Rectal smooth muscle tissue (tissue), 1 donor: ENCODE data around the gene DOCK6.
"Not testable (repeated sequence)": the region's sequence is repeated elsewhere in the genome, so short reads cannot be mapped to it uniquely, and the experiment has no call there.

Source experiments
- H3K27ac ChIP-seq: one replicate; pipeline ENCODE4 v1.7.0; 2013; ENCODE audit warnings: low read depth, low read length, inconsistent platforms
- H3K27me3 ChIP-seq: one replicate; pipeline ENCODE4 v1.7.0; 2013; ENCODE audit warnings: low read length; ENCODE audit not compliant: control insufficient read depth, insufficient read depth
- H3K36me3 ChIP-seq: one replicate; pipeline ENCODE4 v1.7.0; 2013; ENCODE audit warnings: low read length; ENCODE audit not compliant: control insufficient read depth, insufficient read depth
- H3K4me1 ChIP-seq: one replicate; pipeline ENCODE4 v1.7.0; 2013; ENCODE audit warnings: low read length; ENCODE audit not compliant: control insufficient read depth, insufficient read depth
- H3K4me3 ChIP-seq: one replicate; pipeline ENCODE4 v1.7.0; 2013; ENCODE audit warnings: low read length
- H3K9ac ChIP-seq: one replicate; pipeline ENCODE4 v1.7.0; 2013; ENCODE audit warnings: low read length

The DOCK6 gene

GRCh38 chr19:11194656-11195558 is 67.4 kb downstream of the DOCK6 start:
- peaks cover 2% of the 10 kb centered on the region for H3K36me3 ChIP-seq
- H3K4me1 ChIP-seq: peaks cover 35% of the 10 kb centered on the region
- peak overlapping the region; percentile 71 for H3K4me3 ChIP-seq

GRCh38 chr19:11194173-11194572 is 68.2 kb downstream of the DOCK6 start:
- H3K4me3 ChIP-seq: peak overlapping the region; percentile 71
- H3K27me3 ChIP-seq: no peaks in the 10 kb centered on the region
- peaks cover 38% of the 10 kb centered on the region for H3K4me1 ChIP-seq
- peaks cover 2% of the 10 kb centered on the region for H3K36me3 ChIP-seq
- no peak overlapping the region for H3K9ac ChIP-seq
- H3K27ac ChIP-seq: peak overlapping the region; percentile 85

More at GRCh38 chr19:11194656-11195558, 67.4 kb downstream of the DOCK6 start:
- peak overlapping the region; percentile 85 for H3K27ac ChIP-seq
- peak overlapping the region; percentile 25 for H3K9ac ChIP-seq
- H3K27me3 ChIP-seq: no peaks in the 10 kb centered on the region

GRCh38 chr19:11192957-11193939 is 69.1 kb downstream of the DOCK6 start:
- H3K4me1 ChIP-seq: peaks cover 46% of the 10 kb centered on the region
- peak overlapping the region; percentile 85 for H3K27ac ChIP-seq
- no peaks in the 10 kb centered on the region for H3K27me3 ChIP-seq
- peak overlapping the region; percentile 22 for H3K4me3 ChIP-seq
- H3K9ac ChIP-seq: no peak overlapping the region
- peaks cover 2% of the 10 kb centered on the region for H3K36me3 ChIP-seq

GRCh38 chr19:11191934-11192333 is 70.4 kb downstream of the DOCK6 start:
- Histone ChIP-seq H3K27ac (peak overlapping the region; percentile 73), H3K9ac (no peak overlapping the region), H3K36me3 (peaks cover 2% of the 10 kb centered on the region), H3K4me3 (no peak overlapping the region), H3K27me3 (no peaks in the 10 kb centered on the region), H3K4me1 (peaks cover 45% of the 10 kb centered on the region)

- H3K36me3 ChIP-seq: peaks cover 2% of the 10 kb centered on the region
- no peak overlapping the region for H3K4me3 ChIP-seq
- H3K27ac ChIP-seq: peak overlapping the region; percentile 73
- peaks cover 45% of the 10 kb centered on the region for H3K4me1 ChIP-seq
- H3K27me3 ChIP-seq: no peaks in the 10 kb centered on the region
- H3K9ac ChIP-seq: no peak overlapping the region
Observed at GRCh38 chr19:11191273-11191755, 71.0 kb downstream of the DOCK6 start.

- Histone ChIP-seq H3K27ac (peak overlapping the region; percentile 73), H3K36me3 (peaks cover 2% of the 10 kb centered on the region), H3K27me3 (no peaks in the 10 kb centered on the region), H3K9ac (no peak overlapping the region), H3K4me1 (peaks cover 44% of the 10 kb centered on the region), H3K4me3 (peak overlapping the region; percentile 1)
Observed at GRCh38 chr19:11190501-11190900, 71.8 kb downstream of the DOCK6 start.

GRCh38 chr19:11187441-11187840 is 74.9 kb downstream of the DOCK6 start:
- Histone ChIP-seq H3K9ac (no peak overlapping the region), H3K27ac (peak overlapping the region; percentile 69), H3K4me1 (peaks cover 30% of the 10 kb centered on the region), H3K27me3 (no peaks in the 10 kb centered on the region), H3K4me3 (no peak overlapping the region), H3K36me3 (peaks cover 8% of the 10 kb centered on the region)

GRCh38 chr19:11182994-11183393 is 79.3 kb downstream of the DOCK6 start:
- peaks cover 13% of the 10 kb centered on the region for H3K36me3 ChIP-seq
- H3K27ac ChIP-seq: no peak overlapping the region
- H3K27me3 ChIP-seq: no peaks in the 10 kb centered on the region
- H3K4me1 ChIP-seq: peaks cover 18% of the 10 kb centered on the region
- H3K9ac ChIP-seq: no peak overlapping the region
- H3K4me3 ChIP-seq: no peak overlapping the region

- peaks cover 22% of the 10 kb centered on the region for H3K36me3 ChIP-seq
- H3K27ac ChIP-seq: peak overlapping the region; percentile 51
- H3K4me3 ChIP-seq: no peak overlapping the region
- no peaks in the 10 kb centered on the region for H3K27me3 ChIP-seq
- peaks cover 15% of the 10 kb centered on the region for H3K4me1 ChIP-seq
- H3K9ac ChIP-seq: no peak overlapping the region
Observed at GRCh38 chr19:11181488-11181887, 80.8 kb downstream of the DOCK6 start.

GRCh38 chr19:11180975-11181374 is 81.3 kb downstream of the DOCK6 start:
- not testable (repeated sequence) for H3K27me3 ChIP-seq, H3K9ac ChIP-seq, H3K4me3 ChIP-seq
- Histone ChIP-seq H3K36me3 (peaks cover 26% of the 10 kb centered on the region), H3K27ac (peak overlapping the region; percentile 51), H3K4me1 (peaks cover 15% of the 10 kb centered on the region)

GRCh38 chr19:11180346-11180745 is 82.0 kb downstream of the DOCK6 start:
- H3K27me3 ChIP-seq: no peaks in the 10 kb centered on the region
- H3K4me1 ChIP-seq: peaks cover 15% of the 10 kb centered on the region
- no peak overlapping the region for H3K4me3 ChIP-seq
- H3K36me3 ChIP-seq: peaks cover 27% of the 10 kb centered on the region
- peak overlapping the region; percentile 44 for H3K27ac ChIP-seq
- H3K9ac ChIP-seq: no peak overlapping the region

GRCh38 chr19:11179716-11180297 is 82.5 kb downstream of the DOCK6 start:
- Histone ChIP-seq H3K27ac (peak overlapping the region; percentile 44), H3K36me3 (peaks cover 26% of the 10 kb centered on the region), H3K27me3 (no peaks in the 10 kb centered on the region), H3K9ac (no peak overlapping the region), H3K4me1 (peaks cover 13% of the 10 kb centered on the region), H3K4me3 (no peak overlapping the region)
